ENCODE data around the gene NSMCE1. TPM values are rescaled to one million over a fixed set of nuclear protein-coding genes. Genes with fewer than 3 reads are reported as not detected.

NSMCE1 gene, protein sequence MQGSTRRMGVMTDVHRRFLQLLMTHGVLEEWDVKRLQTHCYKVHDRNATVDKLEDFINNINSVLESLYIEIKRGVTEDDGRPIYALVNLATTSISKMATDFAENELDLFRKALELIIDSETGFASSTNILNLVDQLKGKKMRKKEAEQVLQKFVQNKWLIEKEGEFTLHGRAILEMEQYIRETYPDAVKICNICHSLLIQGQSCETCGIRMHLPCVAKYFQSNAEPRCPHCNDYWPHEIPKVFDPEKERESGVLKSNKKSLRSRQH
- total RNA-seq = 72.1 and 94.6 TPM in 2 replicates

DNA sequence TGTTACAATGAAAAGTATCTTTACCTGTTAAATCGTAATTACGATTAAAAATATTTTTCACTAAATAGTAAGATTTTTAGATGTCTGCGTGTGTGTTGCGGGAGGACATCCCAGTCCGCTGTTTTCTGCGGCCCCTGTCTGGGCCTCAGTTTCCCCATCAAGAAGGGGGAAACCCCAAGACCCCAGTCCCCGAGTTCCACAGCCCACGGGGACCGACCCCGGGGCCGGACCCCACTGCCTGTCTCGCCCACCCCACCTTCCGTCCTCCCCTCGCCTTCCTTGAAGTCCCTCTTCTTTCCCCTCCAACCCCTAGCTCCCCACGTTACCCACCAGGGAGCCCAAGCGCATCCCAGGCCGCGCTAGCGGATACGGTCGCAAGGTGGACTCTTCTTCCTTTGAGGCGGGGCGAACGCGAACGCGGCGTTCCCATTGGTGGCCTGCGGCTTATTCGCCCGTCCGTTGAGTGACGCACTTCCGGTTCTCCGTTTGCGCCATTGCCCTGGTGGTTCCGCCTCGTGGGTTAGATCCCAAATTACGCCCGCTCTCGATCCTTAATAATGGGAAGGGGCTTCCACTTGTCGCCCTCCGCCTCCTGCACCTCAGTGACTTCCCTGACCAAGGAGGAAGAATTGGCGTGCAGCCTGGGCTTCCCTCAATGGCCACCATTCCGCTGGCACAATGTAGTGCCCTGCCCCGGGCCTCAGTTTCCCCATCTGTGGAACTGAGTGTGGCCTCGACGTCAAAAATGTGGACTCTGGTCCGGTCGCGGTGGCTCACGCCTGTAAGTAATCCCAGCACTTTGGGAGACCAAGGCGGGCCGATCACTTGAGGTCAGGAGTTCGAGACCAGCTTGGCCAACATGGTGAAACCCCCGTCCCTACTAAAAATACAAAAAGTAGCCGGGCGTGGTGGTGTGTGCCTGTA lies at the start of gene NSMCE1:
Gene NSMCE1, minus strand, starts transcription at position 397 of the 924 bp plus-strand sequence. CDS start 11,202 bp downstream, outside the sequence.
- DNase-seq (ENCODE audit: low read depth) = peak; percentile 86

DNA sequence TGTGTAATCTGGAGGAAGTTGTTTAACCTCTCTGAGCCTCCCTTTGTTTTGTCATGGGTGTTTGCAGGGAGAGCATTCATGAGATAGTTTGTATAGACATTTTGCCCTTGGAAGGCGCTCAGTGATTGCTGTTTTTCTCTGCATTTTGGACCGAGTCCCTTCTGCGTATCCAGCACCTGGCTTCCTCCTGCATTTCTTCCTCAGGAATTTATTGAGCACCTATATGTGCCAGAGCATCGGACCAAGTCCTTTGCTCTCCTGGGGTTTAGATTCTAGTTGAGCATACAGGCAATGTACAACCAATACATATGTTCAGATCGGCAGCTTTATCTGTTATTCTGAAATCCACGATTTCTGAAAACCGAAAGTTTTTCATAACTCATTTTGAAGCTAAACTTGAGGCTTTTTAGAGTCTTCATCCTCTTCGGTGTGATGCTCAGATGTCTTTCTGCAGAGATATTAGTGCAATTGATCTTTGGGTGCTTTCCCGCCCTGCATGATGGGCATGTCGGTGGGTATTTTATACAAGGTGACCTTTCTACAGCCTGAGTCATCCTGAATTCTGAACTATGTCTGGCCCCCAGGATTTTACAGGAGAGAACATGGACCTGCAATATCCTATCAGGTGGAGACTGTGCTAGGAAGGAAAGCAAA lies 49.3 kb upstream of the NSMCE1 start:
- no peak for DNase-seq (ENCODE audit: low read depth)

DNA sequence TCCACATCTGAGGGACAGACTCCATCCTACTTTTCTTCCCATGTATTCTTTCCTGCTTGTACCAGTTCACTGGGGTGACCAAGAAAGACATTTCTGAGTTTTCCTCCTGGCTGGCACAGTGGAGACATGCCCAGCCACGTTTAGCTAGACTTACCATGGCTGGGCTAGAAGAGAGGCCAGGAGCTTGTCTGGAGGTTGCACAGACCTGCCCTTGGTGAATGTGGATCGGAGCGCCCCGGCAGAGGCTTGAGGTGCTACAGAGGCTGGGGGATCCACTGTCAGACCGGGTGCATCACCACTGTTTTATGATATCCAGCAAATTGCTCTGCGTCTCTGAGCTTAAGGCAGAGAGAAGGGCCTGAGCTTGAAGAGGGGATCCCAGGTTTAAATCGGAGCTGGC lies 48.7 kb upstream of the NSMCE1 start:
- DNase-seq (ENCODE audit: low read depth) = no peak

DNA sequence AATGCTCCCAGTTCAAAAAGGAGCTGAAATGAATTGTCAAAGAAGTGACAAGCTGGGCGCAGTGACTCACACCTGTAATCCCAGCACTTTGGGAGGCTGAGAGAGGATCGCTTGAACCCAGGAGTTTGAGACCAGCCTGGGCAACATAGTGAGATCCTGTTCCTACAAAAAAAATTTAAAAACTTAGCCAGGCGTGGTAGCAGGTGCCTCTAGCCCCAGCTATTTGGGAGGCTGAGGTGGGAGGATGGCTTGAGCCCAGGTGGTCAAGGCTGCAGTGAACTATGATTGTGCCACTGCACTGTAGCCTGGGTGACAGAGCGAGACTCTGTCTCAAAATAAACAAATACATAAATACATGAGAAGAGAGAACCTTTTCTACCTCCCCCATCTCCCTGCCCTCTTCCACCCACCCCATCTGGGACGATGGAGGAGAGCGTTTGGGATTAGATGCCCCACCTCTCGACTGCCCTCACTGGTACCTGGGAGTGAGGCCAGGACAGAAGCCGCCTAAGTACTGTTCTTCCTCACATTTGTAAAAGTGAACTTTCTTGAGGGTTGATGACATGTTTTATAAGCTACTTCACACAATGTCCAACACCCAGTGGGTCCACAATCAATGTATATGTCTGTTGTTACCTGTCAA lies 47.6 kb upstream of the NSMCE1 start:
- no peak for DNase-seq (ENCODE audit: low read depth)

DNA sequence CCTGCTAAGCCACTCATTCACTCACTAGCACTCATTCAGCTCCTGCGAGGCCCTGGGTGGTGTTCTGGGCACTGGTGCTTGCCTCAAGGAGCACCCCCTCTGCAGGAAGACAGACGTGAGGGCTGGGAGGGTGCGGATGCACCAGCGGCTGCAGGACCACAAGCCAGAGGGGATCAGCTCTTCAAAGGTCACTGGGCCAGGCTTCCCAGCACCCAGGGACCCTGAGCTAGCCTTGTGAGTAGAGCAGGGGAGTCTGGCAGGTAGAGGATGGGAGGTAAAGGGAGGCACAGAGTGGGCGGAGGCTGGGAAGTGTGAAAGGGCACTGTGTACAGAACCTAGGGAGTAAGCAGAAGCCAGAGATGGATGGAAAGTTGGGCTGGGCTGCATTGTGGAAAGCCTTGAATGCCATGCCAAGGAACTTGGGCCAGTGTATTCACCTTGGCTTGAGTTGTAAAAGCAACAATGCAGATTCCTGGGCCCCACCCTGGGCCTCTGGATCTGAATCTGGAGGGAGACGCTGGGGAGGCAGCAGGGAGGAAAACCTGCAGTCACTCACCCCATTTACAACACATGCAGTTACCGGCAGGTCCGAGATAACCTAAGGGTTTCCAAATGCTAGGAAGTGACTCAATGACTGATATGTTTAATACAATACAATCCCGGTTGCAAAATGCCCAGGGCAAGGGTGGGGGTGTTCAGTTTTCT lies 46.9 kb upstream of the NSMCE1 start:
- DNase-seq (ENCODE audit: low read depth) = peak; percentile 85

DNA sequence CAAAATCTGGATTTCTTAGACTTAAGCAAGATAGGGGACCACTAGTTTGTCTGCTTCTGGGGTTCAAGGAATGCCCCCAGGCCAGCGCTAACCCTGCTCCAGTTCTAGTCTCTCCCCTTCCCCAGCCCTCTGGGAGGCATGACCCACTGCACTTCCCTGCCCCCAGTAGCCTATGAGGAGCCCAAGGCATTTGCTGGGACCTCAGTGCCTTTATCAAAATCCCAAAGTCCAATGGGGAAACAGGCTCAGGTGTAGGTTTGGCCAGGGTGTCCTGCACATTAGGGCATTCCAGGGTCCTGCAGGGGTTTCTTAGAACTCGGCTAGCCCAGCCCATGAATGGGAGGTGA lies 46.4 kb upstream of the NSMCE1 start:
- no peak for DNase-seq (ENCODE audit: low read depth)

DNA sequence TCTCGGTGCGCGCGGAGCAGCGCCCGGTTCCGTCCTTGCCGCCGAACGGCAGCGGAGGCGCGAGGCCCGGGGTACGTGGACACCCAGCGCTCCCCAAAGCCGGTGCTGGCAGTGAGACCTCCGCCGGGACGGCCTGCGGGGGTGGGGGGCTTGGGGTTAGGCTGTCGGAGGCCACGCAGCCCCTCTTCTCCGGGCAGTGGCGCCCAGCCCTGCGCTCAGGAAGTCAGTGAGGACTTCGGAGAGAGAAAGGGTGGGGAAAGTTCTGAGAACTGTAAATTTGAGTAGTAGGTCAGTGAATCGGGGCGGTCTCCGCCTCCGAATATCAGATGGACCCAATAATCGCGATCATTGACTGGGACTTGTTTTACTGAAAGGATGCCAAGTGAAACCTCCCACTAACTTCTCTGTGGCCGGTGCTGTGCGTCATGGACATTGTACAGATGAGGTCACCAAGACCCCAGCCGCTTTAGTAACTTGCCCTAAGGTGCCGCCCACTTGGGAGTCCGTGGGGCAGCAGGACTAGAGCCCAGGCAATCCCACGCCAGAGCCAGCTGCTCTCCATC lies 45.7 kb upstream of the NSMCE1 start:
- peak; percentile 83 for DNase-seq (ENCODE audit: low read depth)

DNA sequence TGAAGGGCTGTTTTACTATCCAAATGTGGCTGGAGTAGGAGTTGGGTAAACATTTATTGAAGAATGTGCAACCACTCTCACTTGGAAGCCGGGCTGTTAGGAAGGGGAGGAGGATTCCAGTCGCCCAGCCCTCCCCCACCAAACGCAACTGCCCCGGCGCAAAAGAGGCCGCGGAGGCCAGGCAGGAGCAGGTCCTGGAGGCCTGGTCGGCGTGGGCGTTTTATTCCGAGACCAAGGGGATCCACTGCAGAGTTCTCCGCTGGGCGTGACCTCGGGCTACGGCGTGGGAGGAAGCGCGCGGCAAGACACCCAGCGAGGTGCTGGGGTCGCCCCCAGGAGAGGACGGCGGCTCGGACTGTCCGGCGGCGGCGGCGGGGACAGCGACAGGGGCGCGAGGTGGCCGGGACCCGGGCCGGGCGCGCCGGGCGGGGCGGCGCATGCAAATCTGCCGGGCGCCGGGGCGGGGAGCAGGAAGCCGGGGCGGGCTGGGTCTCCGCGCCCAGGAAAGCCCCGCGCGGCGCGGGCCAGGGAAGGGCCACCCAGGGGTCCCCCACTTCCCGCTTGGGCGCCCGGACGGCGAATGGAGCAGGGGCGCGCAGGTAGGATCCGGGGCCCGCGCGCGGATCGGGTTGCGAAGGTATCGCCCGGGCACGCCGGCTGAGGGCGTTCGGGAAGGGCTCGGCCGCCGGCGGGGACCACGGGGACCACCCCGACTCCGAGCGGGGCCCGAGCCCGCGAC lies 45.0 kb upstream of the NSMCE1 start, which contains the start of gene IL4R:
Gene IL4R, plus strand, starts transcription at position 553 of the 739 bp plus-strand sequence. CDS start 26,230 bp downstream, outside the sequence.
- DNase-seq (ENCODE audit: low read depth) = peak; percentile 95

DNA sequence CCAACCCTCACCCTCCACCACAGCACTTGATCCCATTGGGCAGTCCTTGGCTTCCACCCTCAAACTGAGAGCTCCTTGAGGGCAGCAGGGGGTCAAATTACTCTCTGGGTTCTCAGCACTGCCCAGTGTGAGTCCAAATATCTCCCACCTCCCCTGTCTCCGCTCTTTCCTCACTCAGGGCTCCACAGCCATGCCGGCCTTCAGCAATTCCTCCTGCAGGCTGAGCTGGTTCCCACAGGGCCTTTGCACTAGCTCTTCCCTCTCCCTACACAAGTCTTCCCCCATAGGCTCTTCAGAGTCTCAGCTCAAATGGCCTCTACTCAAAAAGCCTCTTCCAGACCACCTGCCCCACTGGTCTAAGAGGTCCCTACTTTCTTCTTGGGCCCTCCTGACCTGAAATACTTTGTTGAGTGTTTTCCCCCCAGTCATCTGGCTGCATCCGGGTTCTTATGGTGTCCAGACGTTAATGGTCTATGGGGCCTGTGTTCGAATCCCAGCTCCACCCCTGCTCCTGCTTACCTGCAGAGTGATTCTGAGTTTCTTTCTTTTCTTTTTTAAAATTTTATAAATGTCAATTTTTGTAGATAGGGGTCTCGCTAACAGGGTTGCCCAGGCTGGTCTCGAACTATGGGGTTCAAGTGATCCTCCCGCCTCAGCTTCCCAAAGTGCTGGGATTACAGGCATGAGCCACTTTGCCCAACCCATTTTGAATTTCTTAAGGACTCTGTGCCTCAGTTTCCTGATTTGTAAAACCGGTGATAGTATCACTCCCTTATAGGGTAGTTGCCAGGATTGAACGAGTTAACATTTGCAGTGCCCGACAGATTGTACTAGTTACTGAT lies 44.2 kb upstream of the NSMCE1 start:
- DNase-seq (ENCODE audit: low read depth) = no peak

DNA sequence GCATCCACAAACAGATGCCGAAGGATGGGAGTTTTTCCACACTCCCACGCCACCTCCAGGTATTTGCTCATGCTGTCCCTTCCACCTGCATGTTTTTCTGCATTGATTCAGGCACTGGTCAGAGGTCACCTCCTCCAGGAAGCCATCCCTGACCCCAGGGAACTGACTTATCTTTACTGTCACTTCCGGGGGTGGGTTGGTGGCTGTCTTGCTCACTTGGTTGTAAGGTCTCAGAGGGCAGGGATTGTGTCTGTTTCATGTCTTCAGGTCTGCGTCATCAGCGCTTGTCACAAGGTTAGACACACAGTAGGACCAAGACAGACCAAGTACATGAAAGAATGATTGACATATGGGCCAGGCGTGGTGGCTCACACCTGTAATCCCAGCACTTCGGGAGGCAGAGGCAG lies 43.3 kb upstream of the NSMCE1 start:
- DNase-seq (ENCODE audit: low read depth) = no peak

DNA sequence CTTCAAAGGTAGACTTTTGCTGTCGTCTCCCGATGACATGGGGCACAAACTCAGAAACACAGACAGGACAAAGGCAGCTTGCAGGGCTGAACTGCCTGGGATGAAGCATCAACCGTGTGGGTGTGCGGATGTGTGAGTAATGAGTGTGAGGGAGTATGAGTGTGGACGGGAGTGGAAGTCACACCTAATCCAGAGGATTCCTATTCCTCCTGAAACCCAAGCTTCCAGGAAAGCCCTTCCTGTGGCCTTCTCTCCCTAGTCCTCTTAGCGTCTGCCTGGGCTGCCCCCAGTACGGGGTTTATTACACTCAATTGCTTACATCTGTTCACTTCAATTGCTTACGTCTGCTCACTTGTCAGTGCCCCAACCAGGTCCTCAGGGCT lies 42.9 kb upstream of the NSMCE1 start:
- no peak for DNase-seq (ENCODE audit: low read depth)

DNA sequence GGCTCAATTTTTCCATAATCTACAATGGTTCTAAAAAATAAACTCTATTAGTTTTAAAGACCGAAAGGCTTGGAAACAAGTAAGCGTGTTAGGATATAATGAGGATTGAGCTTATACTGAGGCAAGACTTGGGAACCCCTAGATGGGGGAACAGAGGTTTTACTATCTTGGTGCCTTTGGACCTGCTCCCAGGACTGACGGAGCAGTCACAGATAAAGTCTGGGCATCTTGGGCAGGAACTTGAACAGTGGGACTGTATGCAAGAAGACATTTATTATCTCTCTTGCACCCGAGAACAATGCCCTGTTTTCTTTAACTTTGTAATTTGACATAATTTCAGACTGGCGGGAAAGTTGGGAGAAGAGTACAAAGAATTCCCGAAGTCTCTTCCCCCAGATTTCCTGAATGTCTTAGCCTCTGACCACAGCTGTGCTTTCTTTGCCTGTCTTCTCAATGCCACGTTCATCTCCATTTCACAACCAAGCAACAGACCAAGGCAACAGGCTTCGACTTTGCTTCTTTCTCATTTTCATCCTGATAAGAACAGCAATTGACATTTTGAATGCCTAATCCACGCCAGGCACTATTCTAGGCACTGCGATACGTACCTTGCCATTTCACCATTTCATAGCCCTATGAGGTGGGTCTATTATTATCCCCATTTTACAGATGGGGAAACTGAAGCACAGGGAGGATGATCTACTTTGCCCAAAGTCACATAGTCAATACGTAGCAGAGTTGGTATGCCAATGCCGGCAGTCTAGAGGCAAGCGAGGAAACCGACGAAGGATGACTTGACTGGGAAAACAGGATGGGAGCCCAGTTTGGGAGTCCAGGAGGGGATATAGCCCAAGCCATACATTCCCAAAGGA lies 42.2 kb upstream of the NSMCE1 start:
- no peak for DNase-seq (ENCODE audit: low read depth)

DNA sequence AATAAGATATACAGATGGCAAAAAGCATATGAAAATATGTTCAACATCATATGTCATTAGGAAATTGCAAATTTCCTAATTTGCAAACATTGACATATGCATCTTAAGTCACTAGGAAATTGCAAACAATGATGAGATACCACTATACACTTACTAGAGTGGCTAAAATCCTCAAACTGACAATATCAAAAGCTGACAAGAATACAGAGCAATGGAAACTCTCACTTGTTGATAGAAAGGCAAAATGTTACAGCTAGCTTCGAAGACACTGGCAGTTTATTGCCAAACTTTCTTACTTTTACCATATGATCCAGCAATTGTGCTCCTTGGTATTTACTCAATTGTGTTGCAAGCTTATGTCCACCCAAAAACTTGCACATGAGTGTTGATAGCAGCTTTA lies 40.2 kb upstream of the NSMCE1 start:
- DNase-seq (ENCODE audit: low read depth) = no peak

DNA sequence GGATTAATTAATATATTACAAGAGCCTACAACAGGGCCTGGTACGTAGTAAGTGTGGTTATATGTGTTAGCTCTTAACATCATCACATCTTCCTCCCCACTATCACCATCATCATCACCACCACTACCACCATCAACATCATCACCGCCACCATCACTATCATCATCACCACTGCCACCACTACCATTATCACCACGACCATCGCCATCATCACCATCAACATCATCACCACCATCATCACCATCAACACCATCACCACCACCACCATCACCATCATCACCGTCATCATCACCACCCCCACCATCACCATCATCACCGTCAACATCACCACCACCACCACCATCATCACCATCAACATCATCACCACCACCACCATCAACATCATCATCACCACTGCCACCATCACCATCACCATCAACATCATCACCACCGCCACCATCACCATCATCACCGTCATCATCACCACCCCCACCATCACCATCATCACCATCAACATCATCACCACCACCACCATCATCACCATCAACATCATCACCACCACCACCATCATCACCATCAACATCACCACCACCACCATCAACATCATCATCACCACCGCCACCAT lies 37.4 kb upstream of the NSMCE1 start:
- no peak for DNase-seq (ENCODE audit: low read depth)

DNA sequence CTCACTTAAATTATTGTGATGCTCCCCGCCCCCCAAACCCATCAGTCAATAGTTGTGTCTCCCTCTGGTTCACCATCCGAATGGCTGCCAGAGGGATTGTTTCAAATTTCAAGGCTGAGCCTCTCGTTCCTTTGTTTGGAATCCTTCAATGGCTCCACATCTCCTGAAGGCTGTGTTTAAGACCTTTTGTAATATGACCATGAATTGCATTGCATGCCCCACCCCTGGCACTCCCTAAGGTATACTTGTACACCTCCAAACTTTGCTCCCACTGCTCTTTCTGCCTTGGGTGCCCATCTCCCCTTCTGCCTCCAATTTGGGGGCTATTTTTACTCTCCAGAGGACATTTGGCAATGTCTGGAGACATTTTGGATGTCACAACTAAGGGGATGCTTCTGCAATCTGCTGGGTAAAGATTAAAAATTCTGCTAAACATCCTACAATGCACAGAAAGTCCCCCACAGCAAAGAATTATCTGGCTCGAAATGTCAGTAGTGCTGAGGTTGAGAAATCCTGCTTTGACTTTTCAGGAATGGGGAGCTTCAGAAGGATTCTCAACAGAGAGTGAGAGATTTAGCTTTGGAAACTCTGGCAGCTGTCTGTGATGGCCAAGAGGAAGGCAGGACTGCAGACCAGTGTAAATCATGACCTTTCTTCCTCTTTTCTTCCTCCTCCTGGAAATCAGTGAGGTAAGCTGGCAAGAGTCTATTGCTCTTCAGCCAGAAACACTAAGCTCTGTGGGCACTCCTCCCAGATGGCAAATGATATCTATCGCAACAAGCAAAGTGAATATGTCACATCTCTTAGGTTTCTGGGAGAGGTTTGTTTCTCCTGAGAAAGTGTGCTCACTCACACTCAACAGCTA lies 36.5 kb upstream of the NSMCE1 start:
- no peak for DNase-seq (ENCODE audit: low read depth)

DNA sequence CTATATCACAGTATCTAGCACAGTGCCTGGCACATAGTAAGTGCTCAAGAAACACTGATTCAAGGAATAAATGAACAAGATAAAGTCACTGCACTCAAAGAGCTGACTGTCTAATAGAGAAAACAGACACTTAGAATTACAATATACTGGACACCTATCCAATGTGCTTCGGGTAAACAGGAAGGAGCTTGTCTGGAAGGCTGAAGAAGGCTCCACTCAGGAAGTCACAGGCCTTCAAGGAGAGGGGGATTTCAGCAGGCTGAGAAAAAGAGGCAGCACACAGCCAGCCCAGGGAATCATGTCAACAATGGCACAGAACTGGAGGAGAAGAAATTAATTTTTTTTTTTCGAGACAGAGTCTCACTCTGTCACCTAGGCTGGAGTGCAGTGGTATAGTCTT lies 35.5 kb upstream of the NSMCE1 start:
- no peak for DNase-seq (ENCODE audit: low read depth)

Measured in renal cortical epithelial cell (primary cell).